ENCODE measurements around the gene GP1BB. TPM values are rescaled to one million over a fixed set of nuclear protein-coding genes. Genes with fewer than 3 reads are reported as not detected.

GP1BB gene
- total and polyA plus RNA-seq, 2 donors (not counting 3 experiments of a cell fraction or from before 2014, with no cell fraction given), result 1.7 to 6.2 TPM

- H3K4me3 ChIP-seq (replicated peaks in 1 of 3; ENCODE audit: insufficient read depth in 1 of 3, low read depth in 1 of 3, low read length in 3 of 3), result no peak overlapping the region
These were observed 42.3 kb downstream of the GP1BB start for GRCh38 chr22:19765477-19766239.

More at GRCh38 chr22:19765477-19766239, 42.3 kb downstream of the GP1BB start:
- Histone ChIP-seq H3K36me3 (ENCODE audit: control insufficient read depth in 2 of 2, extremely low read depth in 1 of 2, insufficient read depth in 2 of 2, low read length in 2 of 2) (peaks cover 0 to 3% of the 10 kb centered on the region in 2 experiments), H2AFZ (ENCODE audit: low read depth, low read length) (no peak overlapping the region), H3K9me3 (replicated peaks; ENCODE audit: control insufficient read depth, insufficient read depth, low read length) (no peaks in the 10 kb centered on the region), H3K9ac (replicated peaks; ENCODE audit: extremely low read depth, insufficient read depth, low read length) (no peak overlapping the region), H4K20me1 (replicated peaks; ENCODE audit: control insufficient read depth, extremely low read depth, insufficient read depth, low read length) (no peaks in the 10 kb centered on the region), H3K27me3 (ENCODE audit: control insufficient read depth in 2 of 2, insufficient read depth in 2 of 2, low read length in 2 of 2) (peaks cover 17 to 19% of the 10 kb centered on the region in 2 experiments), H3K4me1 (ENCODE audit: control insufficient read depth, extremely low read depth, insufficient read depth, low read length) (peaks cover 5% of the 10 kb centered on the region), H3K79me2 (ENCODE audit: control insufficient read depth, insufficient read depth, low read length) (peaks cover 31% of the 10 kb centered on the region), H3K27ac (ENCODE audit: insufficient read depth, low read depth, low read length) (no peak overlapping the region), H3K9me1 (replicated peaks; ENCODE audit: control insufficient read depth, extremely low read depth, insufficient read depth, low read length) (no peaks in the 10 kb centered on the region), H3K4me2 (ENCODE audit: insufficient read depth, low read length) (no peak overlapping the region)
- TF ChIP-seq POLR2AphosphoS5 (IDR thresholded peaks at IDR 0.05; ENCODE audit: insufficient read depth, low read depth, low read length) (no peak), POLR2A (IDR thresholded peaks at IDR 0.05; ENCODE audit: low read depth, low read length) (no peak), JUN (IDR thresholded peaks at IDR 0.05; ENCODE audit: borderline replicate concordance, insufficient read depth, insufficient read length, low read depth) (no peak), FOS (IDR thresholded peaks at IDR 0.05; ENCODE audit: borderline replicate concordance, insufficient read depth, low read length) (no peak), MYC (IDR thresholded peaks at IDR 0.05; ENCODE audit: low read depth, low read length) (no peak), GATA2 (IDR thresholded peaks at IDR 0.05; ENCODE audit: insufficient read depth, insufficient read length, low read depth, low read length) (no peak), EZH2 (IDR thresholded peaks at IDR 0.05; ENCODE audit: borderline replicate concordance, low read depth, low read length, severe bottlenecking) (no peak)
- TF ChIP-seq, protein P1, sequence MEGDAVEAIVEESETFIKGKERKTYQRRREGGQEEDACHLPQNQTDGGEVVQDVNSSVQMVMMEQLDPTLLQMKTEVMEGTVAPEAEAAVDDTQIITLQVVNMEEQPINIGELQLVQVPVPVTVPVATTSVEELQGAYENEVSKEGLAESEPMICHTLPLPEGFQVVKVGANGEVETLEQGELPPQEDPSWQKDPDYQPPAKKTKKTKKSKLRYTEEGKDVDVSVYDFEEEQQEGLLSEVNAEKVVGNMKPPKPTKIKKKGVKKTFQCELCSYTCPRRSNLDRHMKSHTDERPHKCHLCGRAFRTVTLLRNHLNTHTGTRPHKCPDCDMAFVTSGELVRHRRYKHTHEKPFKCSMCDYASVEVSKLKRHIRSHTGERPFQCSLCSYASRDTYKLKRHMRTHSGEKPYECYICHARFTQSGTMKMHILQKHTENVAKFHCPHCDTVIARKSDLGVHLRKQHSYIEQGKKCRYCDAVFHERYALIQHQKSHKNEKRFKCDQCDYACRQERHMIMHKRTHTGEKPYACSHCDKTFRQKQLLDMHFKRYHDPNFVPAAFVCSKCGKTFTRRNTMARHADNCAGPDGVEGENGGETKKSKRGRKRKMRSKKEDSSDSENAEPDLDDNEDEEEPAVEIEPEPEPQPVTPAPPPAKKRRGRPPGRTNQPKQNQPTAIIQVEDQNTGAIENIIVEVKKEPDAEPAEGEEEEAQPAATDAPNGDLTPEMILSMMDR (IDR thresholded peaks at IDR 0.05; ENCODE audit: extremely low read depth in 1 of 2, insufficient read depth in 1 of 2, low read depth in 1 of 2, low read length in 2 of 2), result no peak
- TF ChIP-seq, protein P2, sequence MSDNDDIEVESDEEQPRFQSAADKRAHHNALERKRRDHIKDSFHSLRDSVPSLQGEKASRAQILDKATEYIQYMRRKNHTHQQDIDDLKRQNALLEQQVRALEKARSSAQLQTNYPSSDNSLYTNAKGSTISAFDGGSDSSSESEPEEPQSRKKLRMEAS (IDR thresholded peaks at IDR 0.05; ENCODE audit: insufficient read depth, insufficient read length), result no peak
- dilution Hi-C loops (cut with MboI; ENCODE audit: extremely low pct_ligation_motif_present, low sequenced_read_pairs), result no loop called here
- DNase-seq (ENCODE audit: low read depth, low spot score) (no peak), FAIRE-seq (no peak)
- intact Hi-C loops (cut with micrococcal nuclease), result no loop called here
- BruUV-seq (replicated peaks), result no TSS peak
- POLR2A ChIA-PET, result no interaction called here
- CTCF ChIA-PET, result interaction anchor here (0.8 to 4.1 kb wide), 4 partner anchors 9 to 144 kb away, joined by 3 to 15 read pairs (median 4); no protein-coding TSS in a partner anchor

Measured in endothelial cell of umbilical vein (primary cell).